Brain pericyte (primary cell): Measurements from ENCODE around the gene HSD11B1L.

ENCODE experiments used
- DNase-seq: peaks from one replicate; pipeline ENCODE4 v3.0.0-alpha.2; 2012; ENCODE audit warnings: low read depth, low spot score

Gene HSD11B1L, protein sequence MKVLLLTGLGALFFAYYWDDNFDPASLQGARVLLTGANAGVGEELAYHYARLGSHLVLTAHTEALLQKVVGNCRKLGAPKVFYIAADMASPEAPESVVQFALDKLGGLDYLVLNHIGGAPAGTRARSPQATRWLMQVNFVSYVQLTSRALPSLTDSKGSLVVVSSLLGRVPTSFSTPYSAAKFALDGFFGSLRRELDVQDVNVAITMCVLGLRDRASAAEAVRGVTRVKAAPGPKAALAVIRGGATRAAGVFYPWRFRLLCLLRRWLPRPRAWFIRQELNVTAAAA

GRCh38 chr19:5680437-5681368 is at the start of gene HSD11B1L, which contains the start of gene MICOS13:
Gene HSD11B1L (plus strand): TSS chr19:5681027. CDS start chr19:5684833, 3,806 bp downstream.
Gene MICOS13 (minus strand): TSS chr19:5680516. CDS start chr19:5680486, 30 bp downstream.
- peak; percentile 94 for DNase-seq

DNA sequence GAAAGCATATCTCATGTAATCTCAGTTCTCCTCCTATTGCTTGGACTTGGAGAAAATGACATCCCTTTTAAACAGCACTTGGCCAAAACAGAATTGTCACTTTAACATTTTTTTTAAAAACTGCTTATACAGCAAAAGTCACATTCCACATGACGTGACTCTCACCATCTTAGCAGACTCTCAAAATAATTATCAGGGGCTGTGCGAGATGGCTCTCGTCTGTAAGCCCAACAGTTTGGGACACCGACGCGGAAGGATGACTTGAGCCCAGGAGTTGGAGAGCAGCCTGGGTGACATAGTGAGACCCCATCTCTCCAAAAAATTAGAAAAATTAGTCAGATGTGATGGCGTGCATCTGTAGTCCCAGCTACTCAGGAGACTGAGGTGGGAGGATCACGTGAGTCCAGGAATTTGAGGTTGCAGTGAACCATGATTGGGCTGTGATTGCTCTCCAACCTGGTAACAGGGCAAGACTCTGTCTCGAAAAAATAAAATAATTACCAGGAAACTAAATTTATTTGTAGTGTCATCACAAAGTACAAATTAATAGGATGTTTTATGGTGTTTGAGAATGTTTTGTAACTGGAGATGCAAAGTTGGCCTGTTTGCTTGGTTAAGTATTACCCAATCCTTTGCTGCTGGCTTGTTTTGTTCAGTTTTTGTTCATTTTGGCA is 49.1 kb upstream of the HSD11B1L start:
- no peak for DNase-seq

DNA sequence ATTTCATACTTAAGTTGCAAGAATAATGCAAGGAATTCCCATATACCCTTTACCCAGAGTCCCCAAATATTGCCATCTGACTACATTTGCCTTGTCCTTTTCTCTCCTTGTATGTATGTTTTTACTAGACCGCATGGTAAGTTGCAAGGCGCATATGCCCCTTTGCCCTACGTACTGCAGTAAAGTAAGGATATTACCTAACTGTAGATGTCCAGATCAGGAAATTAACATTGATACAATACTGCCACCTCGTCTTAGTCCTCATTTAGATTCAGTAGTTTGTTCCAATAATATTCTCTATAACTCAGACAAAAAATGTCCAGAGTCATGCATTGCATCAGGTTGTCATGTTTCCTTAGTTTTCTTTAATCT is 48.6 kb upstream of the HSD11B1L start:
- no peak for DNase-seq

GRCh38 chr19:5632657-5633056 is 48.2 kb upstream of the HSD11B1L start:
- DNase-seq, result no peak

DNA sequence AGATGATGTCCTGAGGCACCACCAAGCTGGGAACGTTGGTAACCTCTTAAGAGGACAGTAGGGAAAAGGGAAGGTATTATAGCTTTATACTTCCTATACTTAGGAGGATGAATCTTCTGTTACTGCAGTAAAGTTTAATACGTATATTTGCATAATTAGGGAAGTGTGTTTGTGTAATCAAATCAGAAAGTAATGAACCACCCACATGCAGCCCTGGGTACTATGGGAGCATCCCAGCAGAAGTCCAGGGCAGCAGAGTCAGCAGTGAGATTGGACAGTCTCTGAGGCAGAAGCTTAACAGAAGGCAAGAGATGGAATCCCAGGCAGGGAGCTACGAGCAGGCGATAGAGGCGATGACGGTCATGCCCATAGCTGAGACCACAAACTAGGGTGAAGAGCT is 45.4 kb upstream of the HSD11B1L start:
- DNase-seq, result no peak

DNA sequence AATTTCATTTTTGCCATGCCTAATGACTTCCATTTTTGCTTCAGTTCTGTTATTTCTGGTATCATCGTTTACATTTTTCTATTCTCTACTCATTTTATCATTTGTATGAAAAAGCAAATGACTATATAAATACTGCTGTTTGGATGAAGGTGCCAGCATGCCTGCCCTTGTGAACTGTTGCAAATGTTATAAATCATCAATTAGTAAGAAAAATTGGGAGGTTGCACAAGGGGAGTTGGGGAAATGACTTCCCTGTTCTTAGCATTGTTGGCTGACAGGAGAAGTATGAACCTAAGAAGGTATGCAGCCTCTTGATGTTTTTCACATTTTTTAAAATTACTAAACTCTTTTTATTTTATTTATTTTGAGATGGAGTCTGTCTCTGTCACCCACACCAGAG is 42.9 kb upstream of the HSD11B1L start:
- no peak for DNase-seq

- no peak for DNase-seq
Observed at GRCh38 chr19:5641171-5641570, 39.7 kb upstream of the HSD11B1L start.

GRCh38 chr19:5642204-5642603 is 38.6 kb upstream of the HSD11B1L start:
- DNase-seq, result no peak

DNA sequence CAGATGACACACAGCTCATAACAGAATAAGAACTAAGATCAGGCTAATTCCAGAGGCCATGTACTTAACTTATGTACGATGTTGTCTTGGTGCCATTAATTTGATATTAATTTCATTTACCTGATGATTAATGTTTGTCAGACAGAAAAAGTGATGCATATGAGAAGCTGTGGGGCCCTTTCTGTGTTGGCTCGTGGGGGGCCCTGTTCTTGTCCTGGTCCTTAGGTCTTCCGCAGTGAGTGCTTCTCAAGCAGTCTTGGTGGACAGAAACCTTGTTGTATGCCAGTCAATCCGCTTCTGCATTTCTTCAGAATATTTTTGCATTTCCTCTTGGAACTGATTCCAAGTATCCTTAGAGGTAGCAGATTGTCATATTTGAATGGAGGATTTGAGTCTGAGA is 37.8 kb upstream of the HSD11B1L start:
- no peak for DNase-seq

GRCh38 chr19:5644037-5644436 is 36.8 kb upstream of the HSD11B1L start:
- no peak for DNase-seq

GRCh38 chr19:5645409-5645808 is 35.4 kb upstream of the HSD11B1L start:
- DNase-seq, result no peak

GRCh38 chr19:5646703-5647102 is 34.1 kb upstream of the HSD11B1L start:
- no peak for DNase-seq

DNA sequence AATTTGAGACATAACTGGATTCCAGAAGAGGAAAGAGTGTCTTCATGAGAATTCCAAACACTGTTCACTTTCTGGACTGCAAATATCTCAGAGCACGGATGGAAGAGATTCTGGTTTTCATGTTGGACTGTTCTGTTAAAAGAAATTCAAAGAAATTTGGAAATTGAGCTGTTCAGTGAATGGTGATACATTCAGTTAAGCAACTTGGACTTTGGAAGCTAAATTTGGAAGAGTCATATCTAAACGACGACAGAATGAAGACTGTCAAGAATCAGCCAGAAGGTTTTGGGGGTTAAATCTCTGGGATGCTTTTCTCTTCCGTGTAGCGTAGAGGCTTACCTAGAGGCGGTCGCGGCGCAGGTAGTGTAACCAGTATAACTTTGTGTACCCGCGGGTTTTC is 32.4 kb upstream of the HSD11B1L start:
- DNase-seq, result no peak

- no peak for DNase-seq
Observed at GRCh38 chr19:5651361-5651760, 29.5 kb upstream of the HSD11B1L start.

GRCh38 chr19:5652261-5652660 is 28.6 kb upstream of the HSD11B1L start:
- DNase-seq, result no peak

DNA sequence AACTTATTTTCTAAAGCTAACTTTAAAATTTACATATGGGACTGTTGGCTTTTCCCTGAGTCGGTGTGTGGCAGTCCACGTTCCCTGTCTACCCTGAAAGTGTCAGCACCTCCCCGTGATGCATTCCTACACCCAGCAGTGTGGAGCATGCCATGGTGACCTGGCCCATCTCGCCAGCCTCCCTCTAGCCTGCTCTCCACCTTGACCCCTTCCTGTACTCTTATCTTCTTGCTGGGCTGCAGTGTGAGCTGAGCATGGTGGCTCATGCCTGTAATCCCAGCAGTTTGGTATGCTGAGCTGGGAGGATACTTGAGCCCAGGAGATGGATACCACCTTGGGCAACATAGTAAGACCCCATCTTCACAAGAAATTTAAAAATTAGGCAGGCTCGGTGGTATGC is 25.9 kb upstream of the HSD11B1L start:
- no peak for DNase-seq

DNA sequence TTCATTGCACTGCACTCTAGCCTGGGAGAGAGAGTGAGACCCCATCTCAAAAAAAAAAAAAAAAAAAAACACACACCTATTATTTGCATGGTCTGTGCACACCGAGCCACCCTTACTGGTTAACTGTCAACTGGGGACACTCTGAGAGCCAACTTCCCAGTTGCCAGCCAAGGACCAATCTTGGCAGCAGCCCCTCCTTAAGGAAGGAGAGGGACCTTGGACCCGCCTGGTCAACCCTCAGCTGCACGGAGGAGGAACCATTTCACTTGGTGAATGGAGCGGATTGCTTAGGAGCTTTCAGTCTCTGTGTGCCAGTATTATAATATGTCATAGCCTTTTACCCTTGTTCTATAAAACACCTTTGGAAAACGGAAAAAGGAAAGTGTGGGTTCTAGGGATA is 25.4 kb upstream of the HSD11B1L start:
- no peak for DNase-seq

GRCh38 chr19:5661483-5661882 is 19.3 kb upstream of the HSD11B1L start:
- no peak for DNase-seq

DNA sequence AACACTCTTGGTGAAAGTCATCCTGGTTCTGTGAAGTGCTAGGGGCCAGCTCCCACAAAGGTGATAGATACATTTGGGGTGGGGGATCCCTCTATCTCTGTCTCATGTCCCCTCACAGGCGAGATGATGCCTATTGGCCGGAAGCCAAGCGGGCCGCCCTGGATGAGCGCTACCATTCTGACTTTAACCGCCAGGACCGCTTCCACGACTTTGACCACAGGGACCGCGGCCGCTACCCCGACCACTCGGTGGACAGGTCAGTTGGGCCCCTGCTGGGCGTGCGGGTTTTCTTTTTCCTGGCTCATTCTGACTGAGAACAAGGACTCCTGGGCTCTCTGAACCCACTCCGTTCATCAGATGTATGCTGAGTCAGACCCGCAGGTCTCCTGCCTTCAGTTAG is 16.9 kb upstream of the HSD11B1L start:
- no peak for DNase-seq

- DNase-seq, result no peak
Observed at GRCh38 chr19:5664515-5664914, 16.3 kb upstream of the HSD11B1L start.

DNA sequence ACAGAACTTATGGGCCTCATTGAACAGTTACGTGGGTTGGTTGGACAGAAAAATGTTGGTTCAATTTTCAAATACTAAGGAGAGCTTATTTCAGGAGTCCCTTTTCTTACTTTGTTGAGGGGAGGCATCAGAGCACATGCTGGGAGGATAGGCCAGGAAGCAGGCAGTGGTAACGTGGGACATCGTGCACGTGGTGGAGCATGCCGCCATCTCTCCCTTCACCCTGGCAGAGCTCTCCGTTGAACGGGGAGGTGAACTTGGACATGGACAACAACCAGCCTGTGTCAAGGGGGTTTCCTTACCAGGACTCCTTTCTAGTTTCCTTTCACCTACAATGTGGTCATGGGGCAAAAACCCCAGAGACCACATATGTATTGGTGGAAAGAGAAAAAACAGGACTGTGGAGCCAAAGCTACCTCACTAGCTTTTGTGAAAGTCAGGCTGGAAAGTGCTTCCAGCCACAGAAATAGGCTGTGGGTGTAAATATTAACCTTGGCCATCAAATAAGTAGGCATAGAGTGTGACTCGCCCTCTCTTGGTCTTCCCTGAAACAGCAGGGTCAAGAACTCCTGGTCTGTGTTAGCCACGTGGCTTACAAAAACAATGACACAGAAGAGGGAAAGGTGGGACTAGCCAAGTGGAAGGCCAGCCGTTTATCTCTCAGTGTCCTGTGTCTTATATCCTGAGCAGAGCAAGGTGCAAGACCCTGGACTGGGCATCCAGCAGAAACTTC is 14.9 kb upstream of the HSD11B1L start:
- no peak for DNase-seq
